Neuron (in vitro differentiated cells): ENCODE results near the gene GPC5.
"Not testable (repeated sequence)": the region's sequence is repeated elsewhere in the genome, so short reads cannot be mapped to it uniquely, and the experiment has no call there.

Experiments
- H2AFZ ChIP-seq: one replicate; pipeline ENCODE4 v1.6.1; 2013; ENCODE audit warnings: low read depth, mild to moderate bottlenecking, inconsistent platforms, low read length, moderate library complexity
- H3K27me3 ChIP-seq: one replicate; pipeline ENCODE4 v1.6.1; 2013; ENCODE audit warnings: low read length; ENCODE audit not compliant: insufficient read depth
- H3K36me3 ChIP-seq: one replicate; pipeline ENCODE4 v1.6.1; 2013; ENCODE audit warnings: low read length; ENCODE audit not compliant: insufficient read depth
- H3K4me1 ChIP-seq: one replicate; pipeline ENCODE4 v1.6.1; 2013; ENCODE audit warnings: low read length; ENCODE audit not compliant: insufficient read depth
- H3K4me3 ChIP-seq: 2 replicates; pipeline ENCODE4 v1.5.1; 2013; ENCODE audit warnings: mild to moderate bottlenecking, low read length, moderate library complexity
- H3K9me3 ChIP-seq: one replicate; pipeline ENCODE4 v1.6.1; 2013; ENCODE audit warnings: low read length

GPC5 gene

GRCh38 chr13:91668866-91669495 lies 270.6 kb downstream of the GPC5 start:
- no peaks in the 10 kb centered on the region for H3K36me3 ChIP-seq

DNA sequence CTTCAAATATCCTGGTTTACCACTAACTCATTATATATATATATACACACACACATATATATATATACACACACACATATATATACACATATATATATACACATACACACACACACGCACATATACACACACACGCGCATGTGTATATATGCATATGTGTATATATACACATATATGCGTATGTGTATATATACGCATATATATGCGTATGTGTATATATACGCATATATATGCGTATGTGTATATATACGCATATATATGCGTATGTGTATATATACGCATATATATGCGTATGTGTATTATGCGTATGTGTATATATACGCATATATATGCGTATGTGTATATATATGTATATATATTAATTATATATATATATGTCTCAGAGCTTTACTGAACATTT lies 275.9 kb downstream of the GPC5 start:
- H3K27me3 ChIP-seq, H3K4me1 ChIP-seq, H3K36me3 ChIP-seq, H3K4me3 ChIP-seq, H2AFZ ChIP-seq, H3K9me3 ChIP-seq: not testable (repeated sequence)

More at GRCh38 chr13:91668866-91669495, 270.6 kb downstream of the GPC5 start:
- no peak overlapping the region for H2AFZ ChIP-seq
- no peaks in the 10 kb centered on the region for H3K4me1 ChIP-seq
- H3K4me3 ChIP-seq: no peak overlapping the region
- no peaks in the 10 kb centered on the region for H3K9me3 ChIP-seq
- H3K27me3 ChIP-seq: no peaks in the 10 kb centered on the region

DNA sequence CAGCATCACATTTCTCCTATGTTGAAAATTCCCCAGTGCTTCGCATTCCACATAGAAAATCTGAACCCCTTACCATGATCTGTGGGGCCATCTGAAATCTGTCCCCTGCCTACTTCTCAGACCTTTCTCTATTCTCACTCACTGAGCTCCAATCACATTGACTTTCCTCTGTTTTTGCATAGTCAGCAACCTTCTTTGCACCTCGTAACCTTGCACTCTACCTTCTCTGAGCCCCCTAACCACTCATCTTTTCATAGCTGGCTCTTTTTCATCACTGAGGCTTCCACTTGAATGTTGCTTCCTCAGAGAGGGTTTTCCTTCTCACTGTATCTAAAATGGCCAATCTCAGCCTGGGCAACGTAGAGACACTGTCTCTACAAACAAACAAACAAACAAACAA lies 286.3 kb downstream of the GPC5 start:
- Histone ChIP-seq H3K36me3 (no peaks in the 10 kb centered on the region), H2AFZ (no peak overlapping the region), H3K4me3 (no peak overlapping the region), H3K27me3 (no peaks in the 10 kb centered on the region), H3K4me1 (no peaks in the 10 kb centered on the region), H3K9me3 (no peaks in the 10 kb centered on the region)

GRCh38 chr13:91690944-91691343 lies 292.5 kb downstream of the GPC5 start:
- Histone ChIP-seq H3K4me1 (no peaks in the 10 kb centered on the region), H3K27me3 (no peaks in the 10 kb centered on the region), H3K36me3 (no peaks in the 10 kb centered on the region), H3K9me3 (no peaks in the 10 kb centered on the region), H2AFZ (no peak overlapping the region), H3K4me3 (no peak overlapping the region)

- Histone ChIP-seq H3K36me3 (no peaks in the 10 kb centered on the region), H2AFZ (no peak overlapping the region), H3K27me3 (no peaks in the 10 kb centered on the region), H3K9me3 (no peaks in the 10 kb centered on the region), H3K4me1 (no peaks in the 10 kb centered on the region), H3K4me3 (no peak overlapping the region)
Measured at GRCh38 chr13:91693466-91693865, 295.0 kb downstream of the GPC5 start.

DNA sequence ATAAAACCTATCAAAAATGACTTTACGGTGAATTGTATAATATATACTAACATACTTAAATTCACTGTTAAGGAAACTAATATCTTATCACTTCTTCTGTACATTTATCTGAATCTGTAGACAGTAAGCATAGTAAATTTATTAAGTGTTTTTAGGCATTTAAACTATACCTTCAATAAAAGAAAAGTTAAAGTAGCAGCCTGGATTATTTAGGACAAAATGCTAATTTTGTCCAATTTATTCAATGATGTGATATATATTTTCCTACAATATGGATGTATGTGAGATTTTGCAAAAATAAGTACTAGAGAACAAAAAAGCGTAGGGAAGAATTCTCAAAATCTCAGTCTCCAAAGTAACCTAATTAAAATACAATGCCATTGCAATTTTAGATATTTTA lies 299.9 kb downstream of the GPC5 start:
- Histone ChIP-seq H3K4me3 (no peak overlapping the region), H3K4me1 (no peaks in the 10 kb centered on the region), H3K36me3 (no peaks in the 10 kb centered on the region), H3K9me3 (no peaks in the 10 kb centered on the region), H3K27me3 (no peaks in the 10 kb centered on the region), H2AFZ (no peak overlapping the region)

GRCh38 chr13:91698767-91699166 lies 300.3 kb downstream of the GPC5 start:
- H3K4me1 ChIP-seq: no peaks in the 10 kb centered on the region
- no peaks in the 10 kb centered on the region for H3K27me3 ChIP-seq
- H3K36me3 ChIP-seq: no peaks in the 10 kb centered on the region
- H2AFZ ChIP-seq: no peak overlapping the region
- H3K9me3 ChIP-seq: no peaks in the 10 kb centered on the region
- no peak overlapping the region for H3K4me3 ChIP-seq

DNA sequence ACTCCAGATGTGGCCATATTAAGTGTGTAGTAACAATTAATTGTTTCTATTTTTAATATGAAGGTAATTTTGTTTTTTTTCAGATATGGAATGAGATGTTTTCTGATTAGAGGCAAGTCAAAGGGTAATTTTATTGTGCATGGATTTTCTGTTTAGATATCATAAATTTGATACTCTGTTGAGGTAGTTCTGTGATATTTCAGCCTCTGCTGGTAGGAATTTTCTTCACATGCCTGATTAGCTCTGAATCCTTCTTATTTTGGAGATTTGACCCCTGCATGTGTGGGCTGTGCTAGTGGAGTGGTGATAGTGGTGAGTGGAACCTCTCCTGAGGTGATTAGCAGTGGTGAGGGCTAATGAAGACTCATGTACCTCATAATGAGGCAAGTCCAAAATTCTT lies 301.4 kb downstream of the GPC5 start:
- H2AFZ ChIP-seq: no peak overlapping the region
- no peaks in the 10 kb centered on the region for H3K27me3 ChIP-seq
- no peaks in the 10 kb centered on the region for H3K9me3 ChIP-seq
- no peak overlapping the region for H3K4me3 ChIP-seq
- no peaks in the 10 kb centered on the region for H3K4me1 ChIP-seq
- H3K36me3 ChIP-seq: no peaks in the 10 kb centered on the region

GRCh38 chr13:91701975-91702374 lies 303.6 kb downstream of the GPC5 start:
- no peaks in the 10 kb centered on the region for H3K27me3 ChIP-seq
- no peak overlapping the region for H3K4me3 ChIP-seq
- no peaks in the 10 kb centered on the region for H3K4me1 ChIP-seq
- no peak overlapping the region for H2AFZ ChIP-seq
- no peaks in the 10 kb centered on the region for H3K9me3 ChIP-seq
- H3K36me3 ChIP-seq: no peaks in the 10 kb centered on the region

DNA sequence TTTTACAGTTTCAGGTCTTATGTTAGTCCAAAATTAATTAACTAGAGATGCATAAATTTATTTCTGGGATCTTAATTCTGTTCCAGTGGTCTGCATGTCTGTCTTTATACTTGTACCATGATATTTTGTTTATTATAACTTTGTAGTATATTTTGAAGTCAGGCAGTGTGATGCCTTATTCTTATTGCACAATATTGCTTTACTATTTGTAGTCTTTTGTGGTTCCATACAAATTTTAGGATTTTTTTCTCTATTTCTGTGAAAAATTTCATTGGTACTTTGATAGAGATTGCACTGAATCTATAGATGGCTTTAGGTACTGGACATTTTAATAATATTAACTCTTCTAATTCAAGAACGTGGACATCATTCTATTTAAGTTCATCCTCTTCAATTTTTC lies 304.0 kb downstream of the GPC5 start:
- Histone ChIP-seq H2AFZ (no peak overlapping the region), H3K27me3 (no peaks in the 10 kb centered on the region), H3K9me3 (no peaks in the 10 kb centered on the region), H3K36me3 (no peaks in the 10 kb centered on the region), H3K4me3 (no peak overlapping the region), H3K4me1 (no peaks in the 10 kb centered on the region)

- no peaks in the 10 kb centered on the region for H3K27me3 ChIP-seq
- no peaks in the 10 kb centered on the region for H3K36me3 ChIP-seq
- H3K4me1 ChIP-seq: no peaks in the 10 kb centered on the region
- no peak overlapping the region for H2AFZ ChIP-seq
- no peaks in the 10 kb centered on the region for H3K9me3 ChIP-seq
- H3K4me3 ChIP-seq: no peak overlapping the region
Measured at GRCh38 chr13:91704398-91704797, 306.0 kb downstream of the GPC5 start.

DNA sequence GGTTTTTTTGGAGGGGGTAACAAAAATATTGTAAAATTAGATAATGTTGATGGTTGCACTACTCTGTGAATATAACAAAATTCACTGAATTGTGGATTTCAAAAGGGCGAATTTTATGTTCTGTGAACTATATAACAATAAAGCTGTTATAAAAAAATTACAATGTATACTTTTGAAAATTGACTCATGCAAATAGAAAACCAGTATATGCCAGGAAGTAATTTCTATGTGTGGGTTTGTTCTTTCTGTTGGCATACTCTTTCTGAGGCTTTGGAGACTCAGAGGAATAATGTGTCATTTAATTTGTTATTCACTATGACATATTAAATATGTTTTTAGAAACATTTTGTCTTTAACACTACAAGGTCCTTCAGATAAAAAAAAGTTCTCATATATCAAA lies 310.1 kb downstream of the GPC5 start:
- no peaks in the 10 kb centered on the region for H3K4me1 ChIP-seq
- no peak overlapping the region for H3K4me3 ChIP-seq
- no peaks in the 10 kb centered on the region for H3K9me3 ChIP-seq
- no peaks in the 10 kb centered on the region for H3K27me3 ChIP-seq
- no peak overlapping the region for H2AFZ ChIP-seq
- H3K36me3 ChIP-seq: no peaks in the 10 kb centered on the region

DNA sequence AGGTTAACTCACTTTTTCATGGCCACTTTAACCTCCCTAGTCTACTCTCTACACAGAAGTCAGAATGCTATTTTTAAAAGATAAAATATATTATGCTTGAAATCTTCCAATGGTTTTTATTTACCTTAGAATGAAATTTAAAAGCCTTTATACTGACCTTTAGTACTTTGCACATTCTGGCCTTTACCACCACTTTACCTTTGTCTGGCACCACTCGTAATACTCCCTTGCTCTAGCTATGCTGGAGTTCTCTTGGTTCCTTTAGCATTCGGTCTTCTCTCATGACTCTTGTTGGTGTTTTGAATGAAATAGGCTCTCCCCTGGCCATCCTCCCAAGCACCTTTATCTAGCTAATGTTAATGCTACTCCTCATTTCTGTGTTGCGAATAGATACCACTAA lies 310.8 kb downstream of the GPC5 start:
- Histone ChIP-seq H3K4me3 (no peak overlapping the region), H3K9me3 (no peaks in the 10 kb centered on the region), H3K4me1 (no peaks in the 10 kb centered on the region), H2AFZ (no peak overlapping the region), H3K27me3 (no peaks in the 10 kb centered on the region), H3K36me3 (no peaks in the 10 kb centered on the region)

DNA sequence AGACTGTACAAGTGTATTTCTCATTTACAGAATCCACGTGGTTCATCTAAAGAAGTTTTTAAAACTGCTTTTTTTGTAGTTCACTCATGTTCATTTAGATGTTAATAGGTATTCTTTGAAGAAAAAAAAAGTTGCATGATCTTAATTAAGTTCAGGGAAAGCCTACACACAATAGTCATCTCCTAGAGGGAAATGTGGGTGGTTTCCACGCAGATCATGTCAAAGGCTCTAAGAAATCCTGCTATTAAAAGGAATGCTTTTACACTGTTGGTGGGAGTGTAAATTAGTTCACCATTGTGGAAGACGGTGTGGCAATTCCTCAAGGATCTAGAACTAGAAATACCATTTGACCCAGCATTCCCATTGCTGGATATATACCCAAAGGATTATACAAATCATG lies 312.3 kb downstream of the GPC5 start:
- Histone ChIP-seq H3K9me3 (no peaks in the 10 kb centered on the region), H3K36me3 (no peaks in the 10 kb centered on the region), H3K4me1 (peaks cover 3% of the 10 kb centered on the region), H3K27me3 (no peaks in the 10 kb centered on the region), H3K4me3 (no peak overlapping the region), H2AFZ (no peak overlapping the region)
